Adipocyte (in vitro differentiated cells): ENCODE measurements around the gene NSL1.

ENCODE experiments used
- DNase-seq: peaks from one replicate; pipeline ENCODE4 v3.0.0-alpha.2; 2015; ENCODE audit warnings: low read depth
- H3K27me3 ChIP-seq: replicated peaks from 2 replicates; pipeline ENCODE4 v1.7.0; 2013; ENCODE audit warnings: mild to moderate bottlenecking, low read length, moderate library complexity; ENCODE audit not compliant: control insufficient read depth, insufficient read depth
- H3K36me3 ChIP-seq: 2 replicates; pipeline ENCODE4 v1.7.0; 2013; ENCODE audit warnings: low read length, mild to moderate bottlenecking, moderate library complexity; ENCODE audit not compliant: control insufficient read depth, insufficient read depth, severe bottlenecking
- H3K4me1 ChIP-seq: 2 replicates; pipeline ENCODE4 v1.7.0; 2013; ENCODE audit warnings: mild to moderate bottlenecking, low read length, moderate library complexity; ENCODE audit not compliant: control insufficient read depth, insufficient read depth
- H3K4me3 ChIP-seq: 2 replicates; pipeline ENCODE4 v1.7.0; 2013; ENCODE audit warnings: mild to moderate bottlenecking, low read length, moderate library complexity
- H3K9ac ChIP-seq: 2 replicates; pipeline ENCODE4 v1.7.0; 2013; ENCODE audit warnings: mild to moderate bottlenecking, low read length, moderate library complexity
- H3K9me3 ChIP-seq: 2 replicates; pipeline ENCODE4 v1.7.0; 2013; ENCODE audit warnings: mild to moderate bottlenecking, low read length, moderate library complexity; ENCODE audit not compliant: control insufficient read depth

NSL1 gene

GRCh38 chr1:212762234-212762633 is 29.3 kb downstream of the NSL1 start:
- Histone ChIP-seq H3K27me3 (no peaks in the 10 kb centered on the region), H3K36me3 (no peaks in the 10 kb centered on the region), H3K4me3 (no peak overlapping the region), H3K9ac (no peak overlapping the region), H3K4me1 (no peaks in the 10 kb centered on the region), H3K9me3 (no peaks in the 10 kb centered on the region)
- DNase-seq: no peak

- Histone ChIP-seq H3K36me3 (no peaks in the 10 kb centered on the region), H3K4me1 (no peaks in the 10 kb centered on the region), H3K9me3 (no peaks in the 10 kb centered on the region), H3K9ac (no peak overlapping the region), H3K4me3 (no peak overlapping the region), H3K27me3 (no peaks in the 10 kb centered on the region)
- DNase-seq: no peak
Measured at GRCh38 chr1:212760126-212760823, 31.3 kb downstream of the NSL1 start.

DNA sequence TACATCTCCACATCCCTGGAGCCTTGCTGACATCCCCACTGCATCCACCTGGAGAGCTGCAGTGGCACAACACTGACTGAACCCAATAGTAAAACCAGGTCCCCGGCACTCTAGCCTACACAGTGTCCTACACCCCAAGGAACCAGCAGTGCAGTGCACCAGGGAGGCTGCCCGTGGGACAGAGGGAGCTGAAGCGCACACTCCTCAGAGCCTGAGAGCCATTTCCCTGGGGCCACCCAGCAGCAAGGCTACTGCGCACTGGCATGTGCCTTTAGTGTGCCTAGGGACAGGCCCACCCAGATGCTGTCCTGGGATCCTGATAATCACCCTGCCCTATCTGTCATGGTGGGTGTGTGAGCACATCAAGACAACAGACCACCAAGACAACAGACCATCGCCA is 31.9 kb downstream of the NSL1 start:
- H3K9ac ChIP-seq: no peak overlapping the region
- no peaks in the 10 kb centered on the region for H3K9me3 ChIP-seq
- DNase-seq: no peak
- no peak overlapping the region for H3K4me3 ChIP-seq
- no peaks in the 10 kb centered on the region for H3K27me3 ChIP-seq
- no peaks in the 10 kb centered on the region for H3K36me3 ChIP-seq
- H3K4me1 ChIP-seq: no peaks in the 10 kb centered on the region

GRCh38 chr1:212754680-212755079 is 36.9 kb downstream of the NSL1 start:
- Histone ChIP-seq H3K36me3 (no peaks in the 10 kb centered on the region), H3K9me3 (no peaks in the 10 kb centered on the region), H3K27me3 (no peaks in the 10 kb centered on the region), H3K4me1 (peaks cover 15% of the 10 kb centered on the region), H3K9ac (no peak overlapping the region), H3K4me3 (no peak overlapping the region)
- no peak for DNase-seq

DNA sequence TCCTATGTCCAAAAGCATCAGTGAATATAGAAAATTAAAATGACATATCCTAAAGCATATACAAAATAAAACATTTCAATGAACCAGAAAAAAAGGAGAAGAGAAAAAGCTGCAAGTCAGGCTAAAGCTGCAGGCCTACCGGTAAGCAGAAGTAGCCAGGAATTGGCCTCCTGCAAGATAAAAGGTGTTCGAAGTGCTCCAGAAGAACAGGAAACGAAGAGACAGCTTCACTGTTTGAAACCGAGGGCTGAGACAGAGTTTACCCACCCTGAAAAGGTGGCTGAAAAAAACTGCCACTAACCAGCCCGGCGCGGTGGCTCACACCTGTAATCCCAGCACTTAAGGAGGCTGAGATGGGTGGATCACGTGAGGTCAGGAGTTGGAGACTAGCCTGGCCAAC is 37.4 kb downstream of the NSL1 start:
- no peak for DNase-seq
- H3K4me3 ChIP-seq: no peak overlapping the region
- no peaks in the 10 kb centered on the region for H3K27me3 ChIP-seq
- no peaks in the 10 kb centered on the region for H3K36me3 ChIP-seq
- H3K4me1 ChIP-seq: peaks cover 17% of the 10 kb centered on the region
- H3K9ac ChIP-seq: no peak overlapping the region
- no peaks in the 10 kb centered on the region for H3K9me3 ChIP-seq

DNA sequence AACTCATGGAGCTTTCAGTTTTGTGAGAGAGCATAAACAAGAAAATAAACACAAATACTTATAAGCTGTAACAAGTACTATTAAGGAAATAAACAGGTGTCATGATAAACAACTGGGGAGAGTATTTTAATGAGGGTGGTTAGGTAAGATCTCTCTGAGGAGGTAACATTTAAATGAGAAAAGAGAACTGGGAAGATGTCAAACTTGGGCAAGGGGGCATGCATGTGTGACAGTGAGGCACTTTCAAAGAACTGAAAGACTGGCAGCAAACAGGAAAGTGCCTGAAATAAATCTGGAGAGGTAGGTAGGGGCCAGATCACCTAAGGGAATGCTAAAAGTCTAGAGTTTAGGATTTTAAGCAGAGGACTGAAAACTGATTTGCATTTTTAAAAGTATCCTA is 37.8 kb downstream of the NSL1 start:
- H3K9ac ChIP-seq: no peak overlapping the region
- no peak overlapping the region for H3K4me3 ChIP-seq
- DNase-seq: no peak
- peaks cover 17% of the 10 kb centered on the region for H3K4me1 ChIP-seq
- H3K27me3 ChIP-seq: no peaks in the 10 kb centered on the region
- no peaks in the 10 kb centered on the region for H3K9me3 ChIP-seq
- H3K36me3 ChIP-seq: no peaks in the 10 kb centered on the region

GRCh38 chr1:212752934-212753497 is 38.6 kb downstream of the NSL1 start:
- Histone ChIP-seq H3K4me1 (peaks cover 17% of the 10 kb centered on the region), H3K27me3 (no peaks in the 10 kb centered on the region), H3K9ac (peak overlapping the region; percentile 27), H3K36me3 (no peaks in the 10 kb centered on the region), H3K4me3 (peak overlapping the region; percentile 77), H3K9me3 (no peaks in the 10 kb centered on the region)
- no peak for DNase-seq

GRCh38 chr1:212752252-212752933 is 39.2 kb downstream of the NSL1 start:
- DNase-seq: peak; percentile 70
- peak overlapping the region; percentile 77 for H3K4me3 ChIP-seq
- H3K9me3 ChIP-seq: no peaks in the 10 kb centered on the region
- H3K9ac ChIP-seq: peak overlapping the region; percentile 27
- no peaks in the 10 kb centered on the region for H3K27me3 ChIP-seq
- peaks cover 17% of the 10 kb centered on the region for H3K4me1 ChIP-seq
- no peaks in the 10 kb centered on the region for H3K36me3 ChIP-seq

DNA sequence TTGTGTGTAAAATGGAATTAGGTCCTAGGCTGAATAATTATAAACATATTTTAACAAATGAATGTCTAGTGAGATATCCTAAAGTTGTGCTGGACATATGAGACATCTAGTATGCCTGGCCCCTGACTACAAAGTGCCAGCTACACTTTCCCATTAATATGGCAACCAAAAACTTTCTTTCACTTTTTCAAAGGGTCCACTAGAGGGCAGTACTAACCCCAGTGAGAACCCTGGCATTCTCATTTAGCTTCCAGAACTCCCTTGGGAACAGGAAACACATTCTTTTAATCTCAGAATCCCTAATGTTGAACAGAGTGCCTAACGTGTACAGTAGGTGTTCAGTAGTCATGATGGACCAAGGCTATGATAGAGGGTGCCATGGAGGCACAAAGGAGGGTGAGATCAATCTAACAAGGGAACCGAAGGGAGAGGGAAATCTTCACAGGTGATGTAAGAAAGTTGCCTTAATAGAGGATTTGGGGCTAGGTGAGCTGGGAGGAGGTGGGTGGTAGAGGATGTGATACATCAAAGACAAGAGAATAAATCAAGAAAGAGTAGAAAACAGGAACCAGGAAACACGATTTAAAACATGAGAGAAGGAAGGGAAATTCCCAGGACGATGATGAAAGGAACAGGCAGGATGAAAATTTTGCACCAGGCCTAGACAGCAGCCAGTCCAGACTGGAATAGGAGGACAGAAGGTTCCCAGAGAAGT is 41.6 kb downstream of the NSL1 start:
- Histone ChIP-seq H3K9ac (no peak overlapping the region), H3K4me1 (peaks cover 17% of the 10 kb centered on the region), H3K9me3 (no peaks in the 10 kb centered on the region), H3K36me3 (no peaks in the 10 kb centered on the region), H3K27me3 (no peaks in the 10 kb centered on the region), H3K4me3 (no peak overlapping the region)
- peak; percentile 68 for DNase-seq

- Histone ChIP-seq H3K4me3 (no peak overlapping the region), H3K9ac (no peak overlapping the region), H3K4me1 (peaks cover 8% of the 10 kb centered on the region), H3K9me3 (no peaks in the 10 kb centered on the region), H3K36me3 (no peaks in the 10 kb centered on the region), H3K27me3 (no peaks in the 10 kb centered on the region)
- no peak for DNase-seq
Measured at GRCh38 chr1:212746546-212746945, 45.0 kb downstream of the NSL1 start.

- no peak overlapping the region for H3K4me3 ChIP-seq
- H3K27me3 ChIP-seq: no peaks in the 10 kb centered on the region
- H3K9ac ChIP-seq: no peak overlapping the region
- H3K4me1 ChIP-seq: peaks cover 8% of the 10 kb centered on the region
- H3K9me3 ChIP-seq: no peaks in the 10 kb centered on the region
- no peak for DNase-seq
- no peaks in the 10 kb centered on the region for H3K36me3 ChIP-seq
Measured at GRCh38 chr1:212745303-212745702, 46.3 kb downstream of the NSL1 start.
